HL-60/S4 (cell line): ENCODE results near the gene HOXB7.

ENCODE experiments used
- in situ Hi-C: fragments of 300-500 bp; cut with MboI; formaldehyde crosslinking; loops from 2 replicates; pipeline ENCODE4 v1.14.3; 2022; ENCODE audit warnings: low sequenced_read_pairs

HOXB7 gene

DNA sequence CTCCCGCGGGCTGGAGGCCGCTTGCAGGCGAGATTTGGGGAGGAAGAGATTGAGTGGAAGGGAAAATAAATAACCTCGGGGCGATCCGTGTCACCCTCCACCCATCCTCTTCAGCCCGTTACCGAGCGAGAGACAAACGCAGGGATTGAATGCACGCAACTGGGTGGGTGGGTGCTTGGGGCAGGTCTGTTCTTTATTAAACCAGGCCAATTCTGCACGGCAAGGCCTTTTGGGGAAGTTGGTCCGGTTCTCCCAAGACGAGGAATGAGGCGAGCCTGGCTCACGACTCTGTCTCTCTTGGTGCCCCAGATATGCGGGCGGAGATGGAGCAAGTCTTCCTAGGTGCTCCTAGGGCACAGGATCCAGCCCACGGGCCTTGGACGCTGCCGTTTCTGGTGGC lies 396 bp upstream of the HOXB7 start:
- in situ Hi-C loops: no loop called here

DNA sequence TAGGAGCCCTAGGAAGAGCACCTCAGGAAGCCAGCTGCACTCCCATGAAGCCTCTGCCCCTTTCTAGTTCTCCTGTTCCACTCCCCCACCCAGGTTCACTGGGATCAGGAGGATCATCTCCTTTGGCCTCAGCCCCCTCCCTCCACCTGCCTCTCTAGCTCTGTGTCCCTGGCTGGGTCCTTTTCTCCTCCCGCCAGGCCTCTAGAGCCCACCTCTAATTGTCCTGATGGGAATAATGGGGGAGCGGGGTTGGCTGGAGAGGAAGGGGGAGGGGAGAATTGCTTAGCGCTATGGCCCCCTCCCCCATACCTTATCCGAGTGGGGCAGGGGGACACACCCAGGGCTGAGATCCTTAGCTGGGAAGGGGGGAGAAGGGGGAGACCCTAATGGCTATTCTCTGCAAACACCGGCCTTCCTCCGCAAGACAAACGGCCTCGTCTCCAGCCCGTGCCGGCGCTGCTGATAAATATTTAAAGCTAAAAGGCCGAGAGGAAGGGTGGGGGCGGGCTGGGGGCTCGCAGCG lies 997 bp downstream of the HOXB7 start:
- in situ Hi-C loops: no loop called here

DNA sequence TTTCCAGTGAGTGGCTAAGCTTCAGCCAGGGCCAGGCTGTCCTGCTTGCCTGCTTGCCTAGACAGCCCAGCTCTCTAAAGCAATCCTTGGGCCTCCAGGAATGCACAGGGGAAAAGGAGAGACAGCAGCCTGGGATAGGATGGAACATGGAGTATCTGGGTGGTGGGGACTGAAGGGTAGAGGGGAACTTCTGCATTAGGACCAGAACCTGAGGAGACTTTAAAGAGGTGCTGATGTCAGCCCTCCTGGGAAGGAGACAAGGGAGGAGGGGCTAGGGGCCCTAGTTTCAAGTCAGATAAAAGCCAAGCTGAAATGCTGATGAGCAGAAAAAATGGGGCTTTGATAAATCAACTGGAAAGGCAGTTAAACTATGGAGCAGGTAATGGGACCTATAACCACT lies 1.8 kb downstream of the HOXB7 start:
- in situ Hi-C loops: no loop called here

DNA sequence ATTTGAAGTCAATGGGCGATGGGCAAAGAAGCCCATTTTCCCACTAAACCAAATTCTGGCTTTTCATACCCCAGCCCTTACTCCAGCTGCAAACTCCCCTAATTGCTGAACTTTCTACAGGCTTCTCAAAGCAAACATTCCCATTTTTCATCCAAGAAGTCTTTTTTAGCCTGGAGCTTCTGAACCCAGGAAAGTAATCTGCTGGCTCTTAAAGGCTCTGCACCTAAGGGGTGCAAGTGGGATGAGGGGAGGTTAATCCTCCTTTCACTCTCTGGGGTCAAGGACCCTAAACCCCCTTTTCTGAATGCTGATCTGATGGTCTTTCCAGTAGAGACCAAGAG lies 2.4 kb downstream of the HOXB7 start:
- in situ Hi-C loops: no loop called here

DNA sequence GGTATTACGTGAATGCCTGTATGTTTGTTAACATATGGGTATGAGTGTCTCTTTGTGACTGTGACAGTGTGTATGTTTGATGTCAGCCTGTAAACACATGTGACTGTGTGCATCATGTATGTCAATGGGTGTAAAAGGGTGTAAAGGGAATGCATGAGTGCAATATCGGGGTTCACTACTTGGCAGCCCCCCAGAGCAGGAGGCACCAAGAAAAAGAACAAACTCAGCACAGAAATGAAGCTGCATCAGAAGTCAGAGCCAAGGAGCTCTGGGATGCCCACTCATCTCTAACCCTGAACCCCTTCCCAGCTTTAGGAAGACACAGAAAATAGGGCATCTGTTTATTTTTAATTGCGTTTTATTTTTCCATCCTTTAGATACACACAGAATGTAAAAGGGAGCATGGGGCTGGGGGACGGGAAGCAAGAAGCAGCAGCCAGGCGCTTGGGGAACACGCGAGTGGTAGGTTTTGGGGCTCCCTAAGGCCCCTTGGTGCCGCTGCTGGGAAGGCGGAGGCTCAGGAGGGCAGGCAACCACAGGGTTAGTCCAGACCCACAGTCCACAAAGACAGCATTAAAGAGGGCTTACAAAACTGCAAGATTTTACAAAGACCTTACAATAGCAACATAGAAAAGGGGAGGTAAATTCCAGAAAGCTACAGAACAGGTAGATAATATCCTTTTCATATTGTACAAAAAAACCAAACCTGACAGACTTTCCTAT lies 3.8 kb downstream of the HOXB7 start:
- in situ Hi-C loops: no loop called here

DNA sequence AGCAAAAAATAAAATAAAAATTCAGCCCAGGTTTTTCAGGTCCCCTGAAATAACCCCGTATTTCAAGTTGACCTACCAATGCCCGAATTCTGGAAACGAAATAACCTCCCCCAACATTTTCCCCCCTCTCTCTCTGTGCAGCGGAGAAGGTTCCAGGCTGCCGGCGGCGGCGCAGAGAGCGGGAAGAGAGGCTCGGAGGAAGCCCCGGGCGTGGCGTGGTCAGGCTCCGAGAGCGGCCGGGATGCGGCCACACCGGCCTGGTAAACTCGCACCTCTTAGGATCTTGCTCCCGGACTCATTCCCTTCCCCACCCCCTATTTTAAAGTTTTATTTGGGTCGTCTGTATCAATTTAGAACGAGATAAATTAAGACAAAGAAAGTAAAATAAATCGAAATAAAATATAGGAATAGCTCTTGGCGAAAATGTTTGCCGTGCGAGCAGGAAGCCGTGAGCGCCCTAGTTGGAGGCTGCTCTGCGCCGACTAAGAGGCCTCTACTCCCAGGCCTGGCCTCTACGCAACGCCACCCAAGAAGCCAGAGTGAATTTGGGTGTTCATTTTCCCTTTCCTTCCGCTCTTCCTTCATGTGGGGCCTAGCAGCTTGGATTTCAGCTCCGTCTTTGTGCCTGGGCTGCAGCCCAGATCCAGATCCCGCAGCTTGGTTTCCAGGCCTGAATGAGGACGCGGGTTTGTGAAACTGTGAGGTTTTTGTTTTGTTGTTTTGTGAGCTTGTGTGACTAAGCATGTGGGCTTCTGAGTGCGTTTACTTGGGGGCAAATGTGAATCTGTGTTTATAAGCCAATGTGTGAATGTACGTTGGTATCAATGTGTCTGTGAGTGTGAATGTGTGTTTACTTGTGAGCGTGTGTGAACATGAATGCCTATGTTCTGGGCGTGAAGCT lies 4.6 kb downstream of the HOXB7 start:
- in situ Hi-C loops: no loop called here

DNA sequence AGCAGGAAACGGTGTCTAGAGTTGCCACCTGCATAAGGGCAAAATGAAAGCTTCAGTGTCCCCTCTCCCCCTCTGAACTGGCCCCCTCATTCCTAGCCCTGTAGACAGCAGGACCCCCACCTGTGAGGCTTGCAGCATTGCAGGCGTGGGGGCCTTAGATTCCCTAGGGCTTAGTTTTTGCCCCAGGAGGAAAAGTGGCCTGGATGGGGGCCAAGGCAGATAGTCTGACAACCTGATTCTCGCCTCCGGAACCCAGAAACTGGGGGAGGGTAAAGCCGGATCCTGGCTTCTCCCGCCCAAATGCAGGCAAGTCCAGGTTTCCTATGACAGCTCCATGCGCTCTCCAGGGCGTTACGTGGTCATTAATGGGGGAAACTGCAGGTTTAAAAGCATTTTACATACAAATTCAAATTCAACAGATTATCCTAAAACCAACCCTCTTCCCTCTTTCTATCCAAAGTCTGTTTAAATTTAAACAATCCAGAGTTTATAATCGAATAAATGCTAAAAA lies 5.4 kb downstream of the HOXB7 start:
- in situ Hi-C loops: no loop called here

DNA sequence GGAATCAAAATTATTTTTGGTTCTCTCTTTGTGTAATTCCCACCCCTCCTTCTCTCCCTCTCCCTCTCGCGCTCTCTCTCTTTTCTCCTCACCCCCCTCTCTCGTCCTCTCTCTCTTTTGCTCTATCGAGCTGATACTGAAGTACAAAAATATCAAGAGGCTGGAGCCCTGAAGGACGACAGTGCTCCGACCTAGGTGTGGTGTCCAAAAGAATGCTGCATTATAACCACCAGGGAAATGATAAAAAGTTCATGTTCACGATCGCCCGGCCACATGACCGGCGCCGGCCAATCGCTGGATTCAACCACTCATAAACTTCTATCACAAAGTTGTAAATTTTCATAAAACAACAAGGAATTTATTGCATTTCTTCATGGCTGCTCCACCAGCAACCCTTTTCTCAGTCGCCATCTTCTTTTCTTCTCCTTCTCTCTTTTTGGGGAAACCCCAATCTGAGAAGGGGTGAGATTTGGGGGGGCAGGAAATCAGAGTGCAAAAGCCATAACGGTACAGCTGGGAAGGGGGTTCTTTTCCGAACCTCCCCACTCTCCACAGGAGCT lies 6.0 kb downstream of the HOXB7 start, which contains the start of gene HOXB6:
HOXB6 (minus strand) TSS at position 217 of the 560 bp plus-strand sequence. CDS start 6,836 bp downstream, outside the sequence.
- in situ Hi-C loops: no loop called here

DNA sequence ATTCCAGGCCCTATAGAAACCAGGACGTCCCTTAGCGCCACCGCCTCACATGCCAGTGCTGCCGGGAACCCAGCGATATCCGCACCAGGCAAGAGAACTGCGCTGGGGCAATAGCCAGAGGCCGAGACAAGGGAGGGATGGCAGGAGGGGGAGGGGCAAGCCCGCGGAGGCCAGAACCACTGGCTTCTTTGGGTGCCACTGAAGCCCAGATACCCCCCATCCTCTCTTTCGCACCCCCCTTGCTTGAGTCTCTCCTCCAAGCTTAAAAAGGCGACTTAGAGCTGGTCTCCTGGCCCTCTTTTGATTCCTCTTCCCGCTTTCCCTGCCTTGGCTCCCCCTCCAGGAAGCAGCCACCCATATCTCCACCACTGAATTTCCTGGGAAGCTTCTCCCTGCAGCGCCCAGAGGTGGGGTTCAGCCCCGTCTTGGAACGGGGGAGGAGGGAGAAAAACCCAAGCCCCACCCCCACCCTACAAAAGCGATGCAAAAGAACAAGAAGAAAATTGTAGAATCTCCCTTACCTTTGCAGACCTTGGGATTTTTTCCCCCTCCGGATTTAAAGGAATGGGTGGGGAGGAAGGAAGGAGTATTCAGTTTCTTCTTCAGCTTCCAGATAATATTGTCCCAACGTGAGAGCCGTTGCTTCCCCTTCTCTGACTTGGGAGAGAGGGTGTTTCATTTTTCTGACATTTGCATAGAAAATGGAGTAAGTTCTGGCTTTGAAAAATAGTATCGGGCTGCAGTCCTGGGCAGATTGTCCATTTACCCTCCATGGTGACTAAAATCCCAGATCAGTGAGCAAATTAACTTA lies 6.7 kb downstream of the HOXB7 start:
- in situ Hi-C loops: no loop called here

DNA sequence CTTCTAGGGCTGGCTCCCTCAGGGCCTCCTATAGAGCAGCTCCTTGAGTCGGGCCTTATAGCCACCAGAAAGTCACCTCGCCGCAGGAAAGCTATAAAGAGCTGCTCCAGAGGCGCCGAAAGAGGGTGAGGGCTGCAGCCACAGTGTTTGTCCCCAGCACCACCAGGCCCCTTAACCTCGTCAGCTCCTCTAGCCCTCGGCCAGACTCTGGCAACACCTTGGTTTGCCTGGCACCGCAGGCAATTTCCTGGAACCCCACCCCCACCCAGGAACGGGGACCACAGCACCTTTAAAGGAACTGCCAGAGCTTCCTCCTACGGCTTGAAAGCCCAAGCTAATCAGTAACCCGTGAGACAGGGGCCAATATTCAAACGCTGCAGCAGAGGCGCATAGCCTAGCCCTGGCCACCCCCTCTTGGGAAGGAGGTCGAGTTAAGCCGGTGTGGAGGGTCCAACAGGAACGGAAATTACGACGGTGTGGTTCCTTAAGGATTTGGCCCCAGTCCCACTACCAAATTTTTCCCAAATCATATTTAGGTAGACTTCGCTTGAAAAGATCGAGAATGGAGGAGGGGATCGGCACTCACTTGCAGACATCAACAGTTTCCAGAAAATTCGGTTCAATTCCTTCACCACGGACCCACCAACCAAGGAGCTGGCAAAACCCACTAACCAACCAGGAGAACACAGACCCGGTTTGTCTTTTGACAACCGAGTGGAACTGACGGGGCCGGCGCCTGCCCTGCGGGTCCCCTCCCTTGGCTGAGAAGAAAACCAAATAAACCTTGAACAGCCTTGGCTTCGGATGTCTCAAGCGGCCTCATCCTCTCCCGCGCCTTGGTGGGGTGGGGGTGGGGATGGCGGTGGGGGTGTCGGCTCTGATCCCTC lies 9.0 kb downstream of the HOXB7 start:
- in situ Hi-C loops: no loop called here

DNA sequence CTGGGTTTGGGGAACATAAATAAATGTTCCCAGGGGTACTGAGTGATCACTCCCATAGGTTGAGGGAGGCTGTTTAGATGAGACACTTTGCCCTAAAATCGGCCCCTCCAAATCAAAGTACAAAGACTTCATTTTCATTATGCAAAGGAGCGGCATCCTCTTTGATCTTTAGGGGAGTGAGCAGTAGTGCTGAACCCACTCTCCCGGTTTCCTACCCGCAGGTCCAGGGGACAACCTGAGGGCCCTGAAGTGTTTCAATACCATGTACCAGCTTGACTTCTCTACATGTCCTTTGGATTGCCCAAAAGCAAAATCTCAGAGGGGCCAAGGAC lies 9.6 kb downstream of the HOXB7 start:
- in situ Hi-C loops: no loop called here

DNA sequence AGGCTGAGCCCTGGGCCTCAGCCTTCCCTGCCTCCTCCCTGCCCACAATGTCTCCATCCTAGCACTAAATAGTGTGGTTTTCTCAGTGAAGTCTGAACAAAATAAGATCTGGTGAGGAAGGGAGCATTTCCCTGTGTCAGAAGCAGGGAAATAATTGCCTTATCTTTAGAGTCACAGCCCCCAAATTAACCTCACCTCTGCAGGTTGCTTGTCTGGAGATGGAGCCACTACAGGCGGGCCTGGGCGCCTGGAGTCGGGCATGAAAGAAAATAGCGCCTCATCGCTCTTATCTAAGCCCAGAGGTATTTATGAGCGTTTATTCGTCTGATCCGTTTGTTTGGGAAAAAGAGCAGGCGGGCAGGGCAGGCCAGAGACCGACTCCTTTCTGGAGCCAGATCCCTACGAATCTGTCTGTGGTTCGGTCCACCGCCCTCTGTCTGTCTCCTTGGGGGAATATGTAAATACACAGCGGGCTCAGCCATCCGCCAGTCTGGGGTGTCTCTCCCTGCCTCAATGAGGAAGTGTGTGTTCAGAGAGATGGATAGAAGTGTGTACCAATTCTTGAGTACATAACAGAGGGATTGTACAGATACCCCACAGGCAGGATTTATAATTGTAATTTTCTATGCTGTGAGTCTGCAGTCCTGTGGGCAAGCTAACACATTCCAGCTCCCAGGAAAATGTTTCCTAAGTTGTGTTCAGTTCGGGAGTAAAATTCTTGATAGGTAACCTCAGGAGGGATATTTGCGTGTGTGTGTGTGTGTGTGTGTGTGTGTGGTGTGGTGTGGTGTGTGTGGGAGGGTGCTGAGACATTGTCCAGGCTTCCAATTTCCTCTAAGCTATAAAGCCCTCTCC lies 10.3 kb downstream of the HOXB7 start:
- in situ Hi-C loops: no loop called here

DNA sequence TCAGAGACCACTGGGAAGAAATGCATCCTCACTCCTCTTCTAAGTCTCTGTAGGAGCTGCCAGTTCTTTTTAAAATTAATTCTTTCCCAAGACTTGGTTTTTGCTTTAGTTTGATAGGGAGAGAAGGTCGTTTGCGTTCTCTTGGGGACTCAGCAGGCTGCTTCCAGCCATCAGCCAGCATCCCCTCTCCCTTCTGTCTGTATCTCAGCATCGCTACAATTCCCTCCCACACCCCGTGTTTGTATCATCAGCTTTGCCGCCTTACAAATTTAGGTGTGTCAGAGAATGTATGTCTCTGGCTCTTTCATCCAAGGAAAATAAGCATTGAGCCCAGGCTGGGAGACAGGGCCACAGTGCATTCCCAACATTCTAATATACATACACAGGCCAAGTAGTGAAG lies 11.5 kb downstream of the HOXB7 start:
- in situ Hi-C loops: no loop called here

DNA sequence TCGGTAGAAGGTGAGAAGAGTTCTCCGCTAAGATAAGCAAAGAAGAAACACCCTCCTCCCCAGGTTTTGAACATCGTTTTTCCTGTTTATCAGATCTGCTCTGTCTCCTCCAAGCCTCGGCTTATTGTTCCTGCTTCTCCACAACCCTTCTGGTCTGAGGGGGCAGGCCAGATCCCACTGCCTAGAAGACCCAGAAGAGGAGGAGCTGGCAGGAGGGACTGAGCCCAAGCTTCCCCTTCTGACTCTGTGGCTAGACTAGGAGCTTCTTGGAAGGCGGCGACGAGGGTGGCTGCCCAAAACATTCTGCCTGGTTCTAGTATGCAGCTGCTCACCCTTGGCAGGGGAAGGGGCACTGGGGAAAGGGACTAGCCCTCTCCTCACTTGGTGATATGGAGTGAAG lies 12.1 kb downstream of the HOXB7 start:
- in situ Hi-C loops: no loop called here

DNA sequence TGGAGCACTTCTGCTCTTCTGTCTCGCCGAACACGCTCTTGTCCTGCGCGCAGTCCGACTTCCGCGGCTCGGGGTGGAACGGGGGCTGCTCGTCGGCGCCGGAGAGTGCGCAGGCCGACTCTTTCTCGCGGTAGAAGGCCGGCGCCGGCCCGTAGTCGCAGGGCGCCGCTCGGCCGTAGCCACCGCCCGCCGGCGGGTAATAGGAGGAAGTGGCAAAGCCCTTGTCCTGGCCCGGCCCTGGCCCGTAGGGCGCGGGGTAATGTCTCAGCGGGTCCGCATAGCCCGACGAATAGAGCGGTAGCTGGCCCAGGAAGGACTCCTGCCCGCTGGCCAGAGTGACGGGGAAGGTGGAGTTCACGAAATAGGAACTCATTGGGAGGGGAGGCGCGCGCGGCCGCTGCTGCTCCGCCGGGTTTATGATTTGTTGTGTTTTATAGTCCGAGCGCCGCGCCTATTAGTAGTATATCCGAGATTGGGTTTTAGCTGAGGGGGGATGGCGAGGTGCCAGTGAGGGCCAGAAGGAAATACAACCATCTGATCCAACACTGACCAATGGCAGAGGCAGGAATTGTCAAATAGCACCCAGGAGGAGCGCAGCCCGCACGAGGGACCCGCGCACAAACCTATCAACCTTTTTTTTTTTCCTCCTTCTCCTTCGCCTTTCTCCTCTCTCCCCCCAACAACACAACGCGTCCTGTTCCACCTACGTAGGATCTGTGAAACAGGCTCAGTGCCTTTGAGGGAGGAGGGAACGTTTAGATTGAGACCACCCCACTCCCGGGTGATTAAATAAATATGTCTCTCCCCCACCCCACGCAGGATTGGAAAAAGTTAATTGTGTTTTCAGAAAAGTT lies 12.8 kb downstream of the HOXB7 start:
- in situ Hi-C loops: no loop called here

DNA sequence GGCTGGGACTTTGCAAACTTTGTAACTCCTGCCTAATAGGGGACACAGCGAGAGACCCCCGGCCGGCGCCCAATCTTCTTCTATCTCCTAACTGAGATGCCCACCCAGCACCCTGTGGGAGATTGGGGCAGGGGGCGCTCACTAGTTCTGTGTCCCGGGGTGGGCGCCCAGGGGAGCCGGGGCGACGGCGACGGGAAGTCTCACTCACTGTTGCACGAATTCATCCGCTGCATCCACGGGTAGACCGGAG lies 13.4 kb downstream of the HOXB7 start:
- in situ Hi-C loops: no loop called here

DNA sequence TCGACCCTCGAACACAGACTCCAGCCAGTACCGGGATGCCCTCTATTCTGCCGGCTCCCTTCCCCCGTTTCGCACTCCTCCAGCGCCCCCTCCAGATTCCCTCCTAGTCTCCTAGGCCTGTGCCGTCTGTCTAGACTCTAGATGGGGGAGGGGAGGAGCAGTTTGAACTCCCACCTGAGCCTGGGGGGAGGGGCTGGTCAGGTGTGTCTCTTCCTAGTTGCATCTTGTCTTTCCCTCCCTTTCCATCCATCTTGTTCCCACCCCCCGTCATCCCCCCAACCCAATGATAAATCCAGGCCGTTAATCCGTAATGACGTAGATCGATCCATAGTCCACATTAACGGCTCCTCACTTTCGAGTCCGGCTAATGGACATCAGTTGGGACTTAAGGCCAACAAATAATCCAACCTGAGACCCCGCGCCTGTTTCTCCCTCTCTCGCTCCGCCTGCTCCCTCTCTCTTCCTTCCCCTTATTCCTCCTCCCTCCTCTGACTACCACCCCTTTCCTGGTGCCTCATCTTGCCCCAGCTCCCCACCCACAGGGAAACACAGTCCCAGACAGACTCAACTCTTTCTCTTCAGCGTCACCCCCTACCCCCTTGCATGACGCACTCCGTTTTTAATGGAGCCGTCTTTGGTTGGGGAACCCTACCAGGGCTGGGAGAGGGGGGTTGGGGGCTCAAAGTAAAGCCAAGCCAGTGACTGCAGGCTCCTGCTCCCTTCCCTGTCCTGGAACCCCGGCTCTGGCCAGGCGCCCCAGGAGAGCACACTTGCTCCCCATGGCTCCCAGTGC lies 13.9 kb downstream of the HOXB7 start:
- in situ Hi-C loops: no loop called here
